Esophagus muscularis mucosa (tissue), 3 donors: ENCODE measurements around the gene PCBP3.

Experiments
- POLR2AphosphoS5 ChIP-seq, 2 donors: sonication (generic); formaldehyde crosslinking; IDR thresholded peaks; one replicate each; pipeline ENCODE4 v1.6.1; 2017; ENCODE audit warnings: antibody characterized with exemption in 2 of 2
- TF ChIP-seq, protein P1 (sequence below), 3 experiments: fragments of 200-600 bp in 2 of 3; fragments of 450-650 bp in 1 of 3; sonication (generic) in 2 of 3; IDR thresholded peaks; one replicate each; pipeline ENCODE4 v1.5.1; 2017 to 2019; ENCODE audit warnings: antibody characterized with exemption in 3 of 3, mild to moderate bottlenecking in 2 of 3, moderate library complexity in 1 of 3

DNA sequence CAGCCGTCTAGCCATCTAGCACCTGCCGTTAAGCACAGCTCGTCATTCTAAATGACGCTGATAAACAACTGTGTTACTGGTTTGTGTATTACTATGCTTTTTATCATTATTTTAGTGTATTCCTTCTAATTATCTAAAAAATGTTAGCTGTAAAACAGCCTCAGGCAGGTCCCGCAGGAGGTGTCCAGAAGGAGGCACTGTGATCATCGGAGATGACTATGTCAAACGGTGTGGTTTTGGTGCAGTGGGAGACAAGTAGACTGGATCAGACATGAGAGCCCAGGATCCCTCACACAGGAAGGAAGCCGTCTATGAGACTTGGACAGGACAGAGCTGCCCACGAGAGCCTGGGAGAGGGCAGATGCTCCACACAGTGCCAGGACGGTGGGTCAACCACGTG is 282.8 kb downstream of the PCBP3 start:
- TF ChIP-seq, protein P1, sequence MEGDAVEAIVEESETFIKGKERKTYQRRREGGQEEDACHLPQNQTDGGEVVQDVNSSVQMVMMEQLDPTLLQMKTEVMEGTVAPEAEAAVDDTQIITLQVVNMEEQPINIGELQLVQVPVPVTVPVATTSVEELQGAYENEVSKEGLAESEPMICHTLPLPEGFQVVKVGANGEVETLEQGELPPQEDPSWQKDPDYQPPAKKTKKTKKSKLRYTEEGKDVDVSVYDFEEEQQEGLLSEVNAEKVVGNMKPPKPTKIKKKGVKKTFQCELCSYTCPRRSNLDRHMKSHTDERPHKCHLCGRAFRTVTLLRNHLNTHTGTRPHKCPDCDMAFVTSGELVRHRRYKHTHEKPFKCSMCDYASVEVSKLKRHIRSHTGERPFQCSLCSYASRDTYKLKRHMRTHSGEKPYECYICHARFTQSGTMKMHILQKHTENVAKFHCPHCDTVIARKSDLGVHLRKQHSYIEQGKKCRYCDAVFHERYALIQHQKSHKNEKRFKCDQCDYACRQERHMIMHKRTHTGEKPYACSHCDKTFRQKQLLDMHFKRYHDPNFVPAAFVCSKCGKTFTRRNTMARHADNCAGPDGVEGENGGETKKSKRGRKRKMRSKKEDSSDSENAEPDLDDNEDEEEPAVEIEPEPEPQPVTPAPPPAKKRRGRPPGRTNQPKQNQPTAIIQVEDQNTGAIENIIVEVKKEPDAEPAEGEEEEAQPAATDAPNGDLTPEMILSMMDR (IDR thresholded peaks at IDR 0.05): no peak
- no peak for TF ChIP-seq POLR2AphosphoS5 (IDR thresholded peaks at IDR 0.05)
